ENCODE results near the gene CD59.

The CD59 gene

DNA sequence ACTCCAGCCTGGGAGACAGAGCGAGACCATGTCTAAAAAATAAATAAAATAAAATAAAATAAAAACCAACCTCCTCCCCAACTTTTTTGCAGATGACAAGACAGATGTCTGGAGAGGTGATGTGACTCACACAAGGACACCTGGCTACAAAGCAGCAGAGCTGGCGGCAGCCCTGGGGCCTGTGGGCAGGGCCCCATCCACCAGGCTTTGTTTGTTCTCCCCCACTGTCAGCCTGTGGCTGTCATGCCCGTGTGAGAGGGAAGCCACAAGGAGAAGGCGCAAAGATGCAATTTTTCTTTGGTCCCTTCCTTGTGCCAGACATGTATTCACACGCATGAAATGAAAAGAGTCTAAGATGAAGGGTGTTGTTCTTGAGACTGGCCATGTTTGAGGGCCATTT, 16.6 kb downstream of the CD59 start:
- in situ Hi-C loops (cut with HindIII; ENCODE audit: low sequenced_read_pairs): no loop called here

DNA sequence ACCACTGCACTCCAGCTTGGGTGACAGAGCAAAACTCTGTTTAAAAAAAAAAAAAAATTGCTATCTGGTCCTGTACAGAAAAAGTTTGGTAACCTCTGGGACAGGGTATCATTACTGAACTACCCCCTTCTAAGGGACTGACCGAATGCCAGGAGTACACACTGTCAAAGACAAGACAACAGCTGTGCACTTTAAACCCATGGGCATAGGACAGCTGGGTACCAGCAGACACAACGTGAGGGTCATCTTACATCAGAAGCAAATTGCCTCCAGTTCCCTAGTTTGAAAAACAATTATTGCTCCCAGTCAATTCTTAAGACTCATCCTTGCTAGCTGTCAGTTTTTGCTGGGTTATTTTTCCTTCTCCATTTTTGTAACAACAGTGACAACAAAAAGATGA, 17.8 kb downstream of the CD59 start:
- in situ Hi-C loops (cut with HindIII; ENCODE audit: low sequenced_read_pairs): no loop called here
- DNase-seq (ENCODE audit: low read depth, low spot score): no peak
- no peak overlapping the region for H3K4me3 ChIP-seq (ENCODE audit: low read depth, low read length)
- TF ChIP-seq, protein P1, sequence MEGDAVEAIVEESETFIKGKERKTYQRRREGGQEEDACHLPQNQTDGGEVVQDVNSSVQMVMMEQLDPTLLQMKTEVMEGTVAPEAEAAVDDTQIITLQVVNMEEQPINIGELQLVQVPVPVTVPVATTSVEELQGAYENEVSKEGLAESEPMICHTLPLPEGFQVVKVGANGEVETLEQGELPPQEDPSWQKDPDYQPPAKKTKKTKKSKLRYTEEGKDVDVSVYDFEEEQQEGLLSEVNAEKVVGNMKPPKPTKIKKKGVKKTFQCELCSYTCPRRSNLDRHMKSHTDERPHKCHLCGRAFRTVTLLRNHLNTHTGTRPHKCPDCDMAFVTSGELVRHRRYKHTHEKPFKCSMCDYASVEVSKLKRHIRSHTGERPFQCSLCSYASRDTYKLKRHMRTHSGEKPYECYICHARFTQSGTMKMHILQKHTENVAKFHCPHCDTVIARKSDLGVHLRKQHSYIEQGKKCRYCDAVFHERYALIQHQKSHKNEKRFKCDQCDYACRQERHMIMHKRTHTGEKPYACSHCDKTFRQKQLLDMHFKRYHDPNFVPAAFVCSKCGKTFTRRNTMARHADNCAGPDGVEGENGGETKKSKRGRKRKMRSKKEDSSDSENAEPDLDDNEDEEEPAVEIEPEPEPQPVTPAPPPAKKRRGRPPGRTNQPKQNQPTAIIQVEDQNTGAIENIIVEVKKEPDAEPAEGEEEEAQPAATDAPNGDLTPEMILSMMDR (IDR thresholded peaks at IDR 0.05; ENCODE audit: low read depth, low read length): no peak

More for the DNA sequence above, 16.6 kb downstream of the CD59 start:
- H3K4me3 ChIP-seq (ENCODE audit: low read depth, low read length): no peak overlapping the region
- no peak for DNase-seq (ENCODE audit: low read depth, low spot score)
- TF ChIP-seq, protein P1 (IDR thresholded peaks at IDR 0.05; ENCODE audit: low read depth, low read length): no peak

DNA sequence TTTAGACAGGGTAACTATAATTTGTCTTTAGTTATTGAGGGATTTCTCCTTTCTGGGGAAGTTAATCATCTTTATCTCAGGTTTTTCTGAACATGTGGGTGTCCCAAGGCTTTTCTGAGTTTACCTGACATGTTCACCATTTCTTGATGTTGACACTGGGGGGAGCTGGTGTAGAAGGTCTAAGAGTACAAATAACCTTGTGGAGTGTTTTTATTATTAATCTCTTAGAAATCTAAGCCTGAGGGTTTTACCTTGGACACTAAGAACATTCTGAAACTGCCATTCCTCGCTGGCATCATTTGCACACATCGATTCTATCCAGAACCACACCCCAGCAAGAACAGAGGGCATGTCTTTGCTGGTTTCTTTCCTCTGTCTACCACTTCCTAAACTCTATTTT, 20.0 kb downstream of the CD59 start:
- TF ChIP-seq, protein P1 (IDR thresholded peaks at IDR 0.05; ENCODE audit: low read depth, low read length): peak; percentile 53
- H3K4me3 ChIP-seq (ENCODE audit: low read depth, low read length): no peak overlapping the region
- in situ Hi-C loops (cut with HindIII; ENCODE audit: low sequenced_read_pairs): no loop called here
- DNase-seq (ENCODE audit: low read depth, low spot score): peak; percentile 48

DNA sequence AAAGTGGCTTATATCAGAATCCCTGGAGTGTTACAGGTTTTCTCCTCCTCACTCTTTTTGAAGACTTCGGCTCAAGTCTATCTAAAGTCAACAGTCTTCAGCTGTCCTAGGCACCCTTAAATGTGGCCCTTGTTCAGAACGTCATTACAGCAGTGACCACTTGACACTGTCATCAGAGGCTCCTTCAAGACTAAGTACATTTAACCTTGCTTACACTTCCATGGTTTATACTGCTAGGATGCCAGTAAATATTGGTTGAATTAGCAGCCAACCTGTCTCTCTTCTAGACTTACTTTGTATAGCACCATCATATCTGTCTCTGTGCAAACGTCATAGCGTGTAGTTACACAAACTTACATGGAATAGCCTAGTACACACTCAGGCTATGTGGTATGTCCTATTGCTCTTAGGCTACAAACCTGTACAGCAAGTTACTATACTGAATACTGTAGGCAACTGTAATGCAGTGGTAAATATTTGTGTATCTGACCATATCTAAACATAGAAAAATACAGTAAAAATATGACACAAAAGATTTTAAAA, 22.3 kb downstream of the CD59 start:
- in situ Hi-C loops (cut with HindIII; ENCODE audit: low sequenced_read_pairs): no loop called here
- TF ChIP-seq, protein P1 (IDR thresholded peaks at IDR 0.05; ENCODE audit: low read depth, low read length): no peak

DNA sequence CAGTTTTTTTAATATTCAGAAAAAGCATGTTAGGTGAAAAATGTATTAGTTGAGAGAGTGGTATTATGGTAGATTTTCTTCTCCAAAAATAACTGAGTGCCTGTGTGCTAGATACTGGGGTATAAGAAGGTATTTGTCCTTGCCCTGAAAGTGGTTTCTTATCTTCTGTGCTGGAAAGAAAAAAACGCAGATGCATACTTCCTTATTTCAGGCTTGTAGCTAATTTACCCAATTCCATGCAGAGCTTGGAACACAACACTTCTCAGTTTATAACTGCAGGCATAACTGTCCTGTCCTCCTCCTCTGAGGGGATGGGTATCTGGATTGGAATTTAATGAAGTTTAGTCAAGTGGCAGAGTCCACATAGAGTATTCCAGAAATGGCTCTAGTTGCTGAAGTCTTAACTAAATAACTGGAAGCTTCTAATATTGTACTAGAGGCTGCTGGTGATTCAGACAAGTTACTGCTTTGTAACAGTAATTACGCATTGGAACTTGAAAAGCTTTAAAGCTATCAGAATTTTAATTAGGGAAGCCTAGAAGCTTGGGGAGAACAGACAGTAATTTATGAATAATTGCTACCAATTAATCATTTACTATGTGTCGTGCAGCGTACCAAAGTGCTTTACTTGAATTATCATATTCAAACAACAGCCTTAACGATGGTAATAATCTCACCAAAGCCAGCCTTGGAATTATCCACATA, 22.9 kb downstream of the CD59 start:
- DNase-seq (ENCODE audit: low read depth, low spot score): no peak

More for the DNA sequence above, 22.3 kb downstream of the CD59 start:
- no peak overlapping the region for H3K4me3 ChIP-seq (ENCODE audit: low read depth, low read length)
- DNase-seq (ENCODE audit: low read depth, low spot score): no peak

DNA sequence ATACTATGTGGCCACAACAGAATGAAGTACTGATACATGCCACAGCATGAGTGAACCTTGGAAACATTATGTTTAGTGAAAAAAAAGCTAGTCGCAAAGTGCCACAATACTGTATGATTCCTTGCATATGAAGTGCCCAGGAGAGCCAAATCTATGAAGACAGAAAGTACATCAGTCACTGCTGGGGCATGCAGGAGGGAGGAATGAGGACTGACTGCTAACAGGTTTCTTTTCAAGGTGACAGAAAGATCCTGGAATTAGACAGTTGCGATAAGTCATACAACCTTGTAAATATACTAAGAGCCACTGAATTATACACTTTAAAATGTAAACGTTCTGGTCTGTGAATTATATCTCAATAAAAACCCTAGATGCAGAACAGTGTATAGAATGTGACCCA, 23.8 kb downstream of the CD59 start:
- no peak overlapping the region for H3K4me3 ChIP-seq (ENCODE audit: low read depth, low read length)
- in situ Hi-C loops (cut with HindIII; ENCODE audit: low sequenced_read_pairs): no loop called here
- TF ChIP-seq, protein P1 (IDR thresholded peaks at IDR 0.05; ENCODE audit: low read depth, low read length): no peak
- no peak for DNase-seq (ENCODE audit: low read depth, low spot score)

More for the DNA sequence above, 22.9 kb downstream of the CD59 start:
- in situ Hi-C loops (cut with HindIII; ENCODE audit: low sequenced_read_pairs): no loop called here
- TF ChIP-seq, protein P1 (IDR thresholded peaks at IDR 0.05; ENCODE audit: low read depth, low read length): no peak
- no peak overlapping the region for H3K4me3 ChIP-seq (ENCODE audit: low read depth, low read length)
